ENCODE results near the gene USE1. TPM values are rescaled to one million over a fixed set of nuclear protein-coding genes. Genes with fewer than 3 reads are reported as not detected.

The USE1 gene
- total RNA-seq, 2 donors from 2014 or later = 24.5 to 30.3 TPM

DNA sequence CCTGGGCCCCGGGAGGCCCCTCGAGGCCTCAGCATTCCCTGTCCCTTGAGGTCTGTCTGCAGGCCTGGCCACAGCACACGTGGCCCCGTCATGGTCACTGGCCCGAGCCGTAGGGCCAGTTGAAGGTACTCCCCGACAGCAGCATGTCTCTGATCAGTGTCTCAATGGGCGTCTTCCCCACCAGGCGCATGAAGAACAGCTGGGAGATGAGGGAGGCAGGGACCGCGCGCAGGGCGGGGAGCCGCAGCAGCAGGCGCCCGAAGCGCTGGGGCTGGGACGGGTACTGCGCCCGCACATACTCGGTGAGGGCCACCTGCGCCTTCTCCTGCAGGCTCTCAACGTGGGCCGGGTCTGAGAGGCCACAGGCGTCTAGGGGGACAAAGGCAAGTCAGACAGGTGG is 17.1 kb downstream of the USE1 start:
- 87% methylated on average over 12 of the region's 25 CpGs for WGBS
- Histone ChIP-seq H3K4me1 (replicated peaks) (peaks cover 24% of the 10 kb centered on the region), H3K27me3 (replicated peaks; ENCODE audit: insufficient read depth) (no peaks in the 10 kb centered on the region), H3K27ac (no peak overlapping the region), H3K4me3 (no peak overlapping the region), H3K36me3 (no peaks in the 10 kb centered on the region), H3K9me3 (no peaks in the 10 kb centered on the region)
- intact Hi-C loops (cut with DNase I) = no loop called here
- no peak for DNase-seq (ENCODE audit: low spot score)
- TF ChIP-seq POLR2AphosphoS5 (IDR thresholded peaks at IDR 0.05) = no peak
- no peak for TF ChIP-seq POLR2A (IDR thresholded peaks at IDR 0.05)
- TF ChIP-seq, protein P1, sequence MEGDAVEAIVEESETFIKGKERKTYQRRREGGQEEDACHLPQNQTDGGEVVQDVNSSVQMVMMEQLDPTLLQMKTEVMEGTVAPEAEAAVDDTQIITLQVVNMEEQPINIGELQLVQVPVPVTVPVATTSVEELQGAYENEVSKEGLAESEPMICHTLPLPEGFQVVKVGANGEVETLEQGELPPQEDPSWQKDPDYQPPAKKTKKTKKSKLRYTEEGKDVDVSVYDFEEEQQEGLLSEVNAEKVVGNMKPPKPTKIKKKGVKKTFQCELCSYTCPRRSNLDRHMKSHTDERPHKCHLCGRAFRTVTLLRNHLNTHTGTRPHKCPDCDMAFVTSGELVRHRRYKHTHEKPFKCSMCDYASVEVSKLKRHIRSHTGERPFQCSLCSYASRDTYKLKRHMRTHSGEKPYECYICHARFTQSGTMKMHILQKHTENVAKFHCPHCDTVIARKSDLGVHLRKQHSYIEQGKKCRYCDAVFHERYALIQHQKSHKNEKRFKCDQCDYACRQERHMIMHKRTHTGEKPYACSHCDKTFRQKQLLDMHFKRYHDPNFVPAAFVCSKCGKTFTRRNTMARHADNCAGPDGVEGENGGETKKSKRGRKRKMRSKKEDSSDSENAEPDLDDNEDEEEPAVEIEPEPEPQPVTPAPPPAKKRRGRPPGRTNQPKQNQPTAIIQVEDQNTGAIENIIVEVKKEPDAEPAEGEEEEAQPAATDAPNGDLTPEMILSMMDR (IDR thresholded peaks at IDR 0.05) = no peak

DNA sequence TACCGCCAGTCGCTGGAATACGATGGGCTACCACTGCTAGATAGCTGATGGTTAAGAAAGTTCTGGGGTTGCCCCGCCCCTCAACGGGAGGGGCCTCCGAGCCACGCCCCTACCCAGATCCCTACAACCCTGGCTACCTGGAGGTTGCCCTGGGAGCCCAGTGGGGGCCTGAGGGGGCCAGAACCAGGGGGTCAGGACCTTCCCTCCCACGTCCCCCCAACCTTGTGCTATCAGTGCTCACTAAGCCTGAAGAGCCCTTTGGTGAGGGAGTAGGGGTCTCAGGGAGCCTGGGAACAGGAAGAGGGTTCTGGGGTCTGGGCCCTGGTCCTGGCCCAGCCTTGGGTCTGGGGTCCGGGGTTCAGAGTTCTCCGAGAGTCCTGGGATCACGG is 19.7 kb downstream of the USE1 start:
- no peaks in the 10 kb centered on the region for H3K27me3 ChIP-seq (replicated peaks; ENCODE audit: insufficient read depth)
- intact Hi-C loops (cut with DNase I) = no loop called here
- no peaks in the 10 kb centered on the region for H3K9me3 ChIP-seq
- H3K4me1 ChIP-seq (replicated peaks) = peaks cover 21% of the 10 kb centered on the region
- peak overlapping the region; percentile 81 to 82 for H3K27ac ChIP-seq
- peak overlapping the region; percentile 36 to 49 for H3K4me3 ChIP-seq
- TF ChIP-seq, protein P1 (IDR thresholded peaks at IDR 0.05) = no peak
- no peak for TF ChIP-seq POLR2A (IDR thresholded peaks at IDR 0.05)
- TF ChIP-seq POLR2AphosphoS5 (IDR thresholded peaks at IDR 0.05) = no peak
- DNase-seq (ENCODE audit: low spot score) = no peak
- no peaks in the 10 kb centered on the region for H3K36me3 ChIP-seq
- 46% methylated on average over 11 of the region's 11 CpGs for WGBS

DNA sequence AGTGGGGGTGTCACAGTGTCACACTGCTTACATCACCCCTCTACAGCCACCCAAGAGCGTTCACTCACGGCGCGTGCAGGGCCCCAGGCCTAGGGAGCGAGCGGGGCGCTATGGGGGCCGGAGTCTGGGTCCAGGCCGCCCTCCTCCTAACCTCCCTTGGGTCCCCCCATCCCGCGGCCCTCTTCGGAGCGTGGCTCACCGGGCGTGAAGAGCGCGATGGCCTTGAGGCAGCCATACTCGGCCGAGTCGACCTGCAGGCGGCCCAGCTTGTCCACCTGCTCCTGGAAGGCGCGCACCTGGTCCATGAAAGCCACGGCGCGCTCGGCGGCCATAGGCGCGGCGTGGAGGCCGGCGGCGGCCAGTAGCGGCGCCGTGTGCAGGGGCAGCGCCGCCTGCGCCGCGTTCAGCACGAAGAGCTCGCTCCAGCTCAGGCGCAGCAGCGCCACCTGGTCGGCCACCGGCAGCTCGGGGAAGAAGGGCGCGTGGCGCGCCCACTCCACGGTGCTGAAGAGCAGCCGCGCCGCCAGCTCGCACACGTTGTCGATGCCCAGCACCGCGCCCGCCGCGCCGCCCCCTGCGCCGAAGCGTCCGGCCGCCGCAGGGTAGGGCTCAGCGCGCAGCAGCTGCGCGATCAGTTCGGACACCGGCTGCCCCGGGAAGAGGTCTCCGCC is 20.3 kb downstream of the USE1 start:
- WGBS = 6% methylated on average over 37 of the region's 80 CpGs
- peaks cover 21% of the 10 kb centered on the region for H3K4me1 ChIP-seq (replicated peaks)
- no peaks in the 10 kb centered on the region for H3K27me3 ChIP-seq (replicated peaks; ENCODE audit: insufficient read depth)
- no peaks in the 10 kb centered on the region for H3K36me3 ChIP-seq
- H3K9me3 ChIP-seq = no peaks in the 10 kb centered on the region
- H3K4me3 ChIP-seq = peak overlapping the region; percentile 36 to 49
- no peak for TF ChIP-seq POLR2A (IDR thresholded peaks at IDR 0.05)
- TF ChIP-seq, protein P1 (IDR thresholded peaks at IDR 0.05) = peak; percentile 12 to 72 (median 58)
- H3K27ac ChIP-seq = peak overlapping the region; percentile 81 to 82
- intact Hi-C loops (cut with DNase I) = no loop called here
- peak; percentile 67 for DNase-seq (ENCODE audit: low spot score)

DNA sequence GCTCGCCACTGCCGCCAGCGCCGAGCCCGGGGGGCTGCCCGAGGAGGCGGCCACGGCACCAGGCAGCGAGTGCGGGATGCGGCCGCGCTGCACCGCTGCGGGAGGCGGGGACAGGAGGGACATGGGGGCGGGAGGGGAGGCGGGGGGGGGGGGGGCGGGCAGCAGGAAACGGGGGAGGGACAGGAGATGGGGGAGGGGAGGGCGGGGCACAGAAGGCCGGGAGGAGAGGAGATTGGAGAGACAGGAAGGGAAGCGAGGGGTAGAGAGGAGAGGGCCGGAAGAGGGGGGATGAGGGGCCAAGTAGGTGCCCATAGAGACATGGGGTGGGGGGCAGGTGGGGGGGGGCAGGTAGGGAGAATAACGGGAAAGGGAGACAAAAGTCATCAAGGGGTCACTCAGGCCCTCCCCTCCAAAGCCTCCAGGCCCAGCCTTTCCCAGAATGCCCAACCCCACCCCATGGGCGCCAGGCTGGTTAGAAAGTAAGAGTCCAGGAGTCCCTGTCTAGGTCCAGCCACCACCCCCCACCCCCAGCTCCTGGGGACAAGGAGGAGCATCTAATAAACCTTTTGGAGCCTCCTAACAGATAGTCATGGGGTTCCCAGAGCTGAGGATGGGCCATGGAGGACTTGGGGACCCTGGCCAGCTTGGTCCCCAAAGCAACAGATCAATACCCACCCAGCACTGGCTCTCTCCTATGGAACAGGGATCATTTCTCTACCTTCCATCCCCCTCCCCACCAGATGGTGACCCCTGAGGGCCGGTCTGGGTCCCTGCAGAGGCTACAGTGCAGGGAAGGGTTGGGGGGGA is 21.0 kb downstream of the USE1 start:
- 10% methylated on average over 16 of the region's 27 CpGs for WGBS
- Histone ChIP-seq H3K9me3 (no peaks in the 10 kb centered on the region), H3K27ac (peak overlapping the region; percentile 81 to 82), H3K4me3 (peak overlapping the region; percentile 36 to 49), H3K4me1 (replicated peaks) (peaks cover 21% of the 10 kb centered on the region), H3K36me3 (no peaks in the 10 kb centered on the region), H3K27me3 (replicated peaks; ENCODE audit: insufficient read depth) (no peaks in the 10 kb centered on the region)
- TF ChIP-seq POLR2A (IDR thresholded peaks at IDR 0.05) = no peak
- TF ChIP-seq POLR2AphosphoS5 (IDR thresholded peaks at IDR 0.05) = no peak
- TF ChIP-seq, protein P1 (IDR thresholded peaks at IDR 0.05) = no peak
- DNase-seq (ENCODE audit: low spot score) = no peak
- intact Hi-C loops (cut with DNase I) = no loop called here

All from prostate gland (tissue), 2 donors.